HepG2 (cell line): ENCODE results near the gene KAZALD1. TPM values are rescaled to one million over a fixed set of nuclear protein-coding genes. Genes with fewer than 3 reads are reported as not detected.
A peak's percentile ranks its signal among the peaks of the same experiment; 100 is the strongest.

Experiments used
- AHDC1 ChIP-seq: sonication (generic); formaldehyde crosslinking; IDR thresholded peaks from 2 replicates; pipeline ENCODE4 v1.5.1; 2020; ENCODE audit warnings: mild to moderate bottlenecking, missing genetic modification reagents, borderline replicate concordance
- BCL3 ChIP-seq: sonication (generic); formaldehyde crosslinking; IDR thresholded peaks from 2 replicates; pipeline ENCODE4 v1.5.1; 2020; ENCODE audit warnings: mild to moderate bottlenecking, missing genetic modification reagents, moderate library complexity
- HNF4A ChIP-seq: sonication (generic); formaldehyde crosslinking; IDR thresholded peaks from 2 replicates; pipeline ENCODE4 v1.4.0; 2020; ENCODE audit warnings: missing genetic modification reagents
- NR2F6 ChIP-seq, 2 experiments: IDR thresholded peaks; 2 replicates each; pipeline ENCODE4 v1.6.1; 2016; ENCODE audit warnings: antibody characterized with exemption in 1 of 2, mild to moderate bottlenecking in 1 of 2
- RXRA ChIP-seq: sonication (generic); formaldehyde crosslinking; IDR thresholded peaks from 2 replicates; pipeline ENCODE4 v1.5.1; 2020; ENCODE audit warnings: missing genetic modification reagents
- RXRB ChIP-seq: IDR thresholded peaks from 2 replicates; pipeline ENCODE4 v1.6.1; 2016; ENCODE audit warnings: borderline replicate concordance, missing genetic modification reagents, missing compliant biosample characterization
- ZNF230 ChIP-seq: sonication (generic); formaldehyde crosslinking; IDR thresholded peaks from 2 replicates; pipeline ENCODE4 v1.4.0; 2020; ENCODE audit warnings: mild to moderate bottlenecking, missing genetic modification reagents
- ZNF281 ChIP-seq: sonication (generic); formaldehyde crosslinking; IDR thresholded peaks from 2 replicates; pipeline ENCODE4 v1.4.0; 2020; ENCODE audit warnings: missing genetic modification reagents, borderline replicate concordance
- ZNF33A ChIP-seq: sonication (generic); formaldehyde crosslinking; IDR thresholded peaks from 2 replicates; pipeline ENCODE4 v1.5.1; 2020; ENCODE audit warnings: missing genetic modification reagents, mild to moderate bottlenecking, moderate library complexity, borderline replicate concordance
- ZNF512 ChIP-seq: sonication (generic); formaldehyde crosslinking; IDR thresholded peaks from 2 replicates; pipeline ENCODE4 v1.4.0; 2020; ENCODE audit warnings: mild to moderate bottlenecking, missing genetic modification reagents
- ZNF567 ChIP-seq: sonication (generic); formaldehyde crosslinking; IDR thresholded peaks from 2 replicates; pipeline ENCODE4 v1.8.1; 2023; ENCODE audit warnings: mild to moderate bottlenecking, missing genetic modification reagents, borderline replicate concordance
- ZNF883 ChIP-seq: sonication (generic); formaldehyde crosslinking; IDR thresholded peaks from 2 replicates; pipeline ENCODE4 v1.5.1; 2020; ENCODE audit warnings: mild to moderate bottlenecking, missing genetic modification reagents; ENCODE audit errors: not compliant biosample characterization
- polyA plus RNA-seq, 8 experiments: library from polyadenylated mRNA; depleted of rRNA in 3 of 8; stranded (reverse) in 7 of 8; unstranded in 1 of 8; fragments of >200 nt; fragmentation: Illumina TruSeq in 4 of 8; extraction: Trizol in 4 of 8; gene quantifications; 2 replicates each; pipeline versions ENCODE4 v1.2.1 to v1.2.3, GENCODE V29; 2011 to 2016; ENCODE audit warnings: low read depth in 4 of 8, missing spikeins in 1 of 8, mixed read lengths in 1 of 8; ENCODE audit not compliant: insufficient read depth in 1 of 8
- total RNA-seq, 5 experiments: library from RNA; depleted of rRNA; stranded (reverse); fragments of >200 nt; fragmentation: Illumina TruSeq; extraction: Trizol; gene quantifications; 2 replicates each; pipeline ENCODE4 v1.2.3, GENCODE V29; 2016; ENCODE audit warnings: low read depth in 1 of 5

The KAZALD1 gene
- total and polyA plus RNA-seq, 2 of the 13 experiments (the other 11 are each of a cell fraction or from before 2014, with no cell fraction given): 16.7 to 27.7 TPM

GRCh38 chr10:101031796-101032636 is 29.8 kb upstream of the KAZALD1 start (continued):
- no peak for TF ChIP-seq ZNF281 (CRISPR knock-in tag)
- TF ChIP-seq ZNF883 (CRISPR knock-in tag): no peak
- peak; percentile 22; the same call in 1 of the 2 replicates for TF ChIP-seq NR2F6 (IDR thresholded peaks at IDR 0.05)
- TF ChIP-seq NR2F6 (CRISPR knock-in tag; IDR thresholded peaks at IDR 0.05): peak; percentile 53; the same call in 1 of the 2 replicates
- TF ChIP-seq ZNF567 (CRISPR knock-in tag): no peak
- TF ChIP-seq RXRA (CRISPR knock-in tag): peak; percentile 9; the same call in 1 of the 2 replicates
- TF ChIP-seq BCL3 (CRISPR knock-in tag): 0 out of 2 replicates have a peak, but pooled peaks have one; percentile 32
- 0 out of 2 replicates have a peak, but pooled peaks have one; percentile 36 for TF ChIP-seq ZNF230
- TF ChIP-seq HNF4A (CRISPR knock-in tag): peak; percentile 58
- 0 out of 2 replicates have a peak, but pooled peaks have one; percentile 29 for TF ChIP-seq ZNF33A (CRISPR knock-in tag)
- no peak for TF ChIP-seq AHDC1 (CRISPR knock-in tag)
- TF ChIP-seq RXRB (CRISPR knock-in tag): no peak
- TF ChIP-seq ZNF512 (CRISPR knock-in tag): no peak
- TF ChIP-seq, all 625 proteins: peak for 112
